ENCODE data around the gene GBA2. TPM values are rescaled to one million over a fixed set of nuclear protein-coding genes. Genes with fewer than 3 reads are reported as not detected.

Gene GBA2
- total RNA-seq, 4 donors from 2014 or later = 46.6 to 123 (median 73.5) TPM

DNA sequence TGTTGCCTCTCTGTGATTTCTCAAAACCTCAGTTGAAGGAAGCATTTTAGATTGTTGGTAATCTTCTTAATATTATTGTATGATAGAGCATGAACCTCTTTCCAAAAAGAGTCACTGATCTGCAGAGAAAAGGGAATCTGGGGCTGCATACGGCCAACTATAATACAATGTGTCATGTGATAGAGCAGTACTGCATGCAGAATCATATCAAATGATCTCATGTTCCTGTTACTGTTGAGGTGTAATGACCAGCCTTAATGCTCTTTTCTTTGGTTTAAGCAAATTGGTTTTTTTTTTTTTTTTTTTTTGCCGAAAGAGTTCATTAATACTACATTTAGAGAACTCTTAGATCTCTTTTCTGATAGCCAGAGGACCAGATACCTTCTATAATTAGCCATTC, 18.0 kb upstream of the GBA2 start:
- TF ChIP-seq EP300 (IDR thresholded peaks at IDR 0.05) = no peak
- TF ChIP-seq POLR2A (IDR thresholded peaks at IDR 0.05) = no peak
- TF ChIP-seq POLR2AphosphoS5 (IDR thresholded peaks at IDR 0.05) = no peak
- TF ChIP-seq, protein P1, sequence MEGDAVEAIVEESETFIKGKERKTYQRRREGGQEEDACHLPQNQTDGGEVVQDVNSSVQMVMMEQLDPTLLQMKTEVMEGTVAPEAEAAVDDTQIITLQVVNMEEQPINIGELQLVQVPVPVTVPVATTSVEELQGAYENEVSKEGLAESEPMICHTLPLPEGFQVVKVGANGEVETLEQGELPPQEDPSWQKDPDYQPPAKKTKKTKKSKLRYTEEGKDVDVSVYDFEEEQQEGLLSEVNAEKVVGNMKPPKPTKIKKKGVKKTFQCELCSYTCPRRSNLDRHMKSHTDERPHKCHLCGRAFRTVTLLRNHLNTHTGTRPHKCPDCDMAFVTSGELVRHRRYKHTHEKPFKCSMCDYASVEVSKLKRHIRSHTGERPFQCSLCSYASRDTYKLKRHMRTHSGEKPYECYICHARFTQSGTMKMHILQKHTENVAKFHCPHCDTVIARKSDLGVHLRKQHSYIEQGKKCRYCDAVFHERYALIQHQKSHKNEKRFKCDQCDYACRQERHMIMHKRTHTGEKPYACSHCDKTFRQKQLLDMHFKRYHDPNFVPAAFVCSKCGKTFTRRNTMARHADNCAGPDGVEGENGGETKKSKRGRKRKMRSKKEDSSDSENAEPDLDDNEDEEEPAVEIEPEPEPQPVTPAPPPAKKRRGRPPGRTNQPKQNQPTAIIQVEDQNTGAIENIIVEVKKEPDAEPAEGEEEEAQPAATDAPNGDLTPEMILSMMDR (IDR thresholded peaks at IDR 0.05) = no peak
- peaks cover 17% of the 10 kb centered on the region for H3K4me1 ChIP-seq
- WGBS = 82% methylated on average over 2 of the region's 2 CpGs
- H3K27me3 ChIP-seq = no peaks in the 10 kb centered on the region
- H3K27ac ChIP-seq = no peak overlapping the region
- DNase-seq (ENCODE audit: low spot score in 2 of 2) = no peak
- H3K4me3 ChIP-seq = no peak overlapping the region
- H3K36me3 ChIP-seq = no peaks in the 10 kb centered on the region
- H3K9me3 ChIP-seq = no peaks in the 10 kb centered on the region

DNA sequence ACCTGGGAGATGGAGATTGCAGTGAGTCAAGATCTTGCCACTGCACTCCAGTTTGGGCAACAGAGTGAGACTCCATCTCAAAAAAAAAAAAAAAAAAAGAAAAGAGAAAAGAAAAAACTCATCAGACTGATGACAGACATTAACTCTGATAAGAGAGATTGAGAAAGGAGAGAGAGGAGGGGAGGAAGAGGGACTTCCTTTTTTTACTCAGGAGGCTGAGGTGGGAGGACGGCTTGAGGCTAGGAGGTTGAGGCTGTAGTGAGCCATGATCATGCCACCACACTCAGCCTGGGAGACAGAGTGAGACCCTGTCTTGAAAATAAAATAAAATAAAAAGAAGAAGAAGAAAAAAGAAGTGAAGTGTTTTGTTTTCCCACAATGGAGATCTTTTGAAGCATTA, 14.8 kb upstream of the GBA2 start:
- H3K4me1 ChIP-seq = peaks cover 3% of the 10 kb centered on the region
- no peak overlapping the region for H3K4me3 ChIP-seq
- H3K27ac ChIP-seq = no peak overlapping the region
- DNase-seq (ENCODE audit: low spot score in 2 of 2) = no peak
- no peaks in the 10 kb centered on the region for H3K27me3 ChIP-seq
- TF ChIP-seq, protein P1 (IDR thresholded peaks at IDR 0.05) = no peak
- H3K36me3 ChIP-seq = no peaks in the 10 kb centered on the region
- no peaks in the 10 kb centered on the region for H3K9me3 ChIP-seq
- WGBS = 95% methylated on average over 1 of the region's 1 CpG

DNA sequence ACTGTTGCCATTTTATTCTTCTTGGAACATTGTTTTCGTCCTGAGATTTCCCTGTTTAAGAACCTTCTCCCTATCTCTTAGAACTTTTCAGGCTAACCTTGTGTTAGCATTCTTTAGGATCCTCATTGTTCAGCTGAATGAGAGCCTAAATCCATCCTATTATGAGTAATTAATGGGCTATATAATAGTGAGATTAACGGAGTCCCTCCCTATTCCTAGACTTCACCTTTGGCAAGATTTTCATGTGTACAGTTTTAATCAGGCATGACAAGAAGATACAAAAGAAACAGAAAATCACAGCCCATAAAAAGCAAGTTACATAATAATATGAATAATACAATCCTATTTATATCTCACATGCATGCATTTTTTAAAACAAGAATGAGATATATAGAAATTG, 14.2 kb upstream of the GBA2 start:
- Histone ChIP-seq H3K36me3 (no peaks in the 10 kb centered on the region), H3K27me3 (no peaks in the 10 kb centered on the region), H3K4me1 (peaks cover 7% of the 10 kb centered on the region), H3K4me3 (no peak overlapping the region), H3K9me3 (no peaks in the 10 kb centered on the region), H3K27ac (no peak overlapping the region)
- TF ChIP-seq, protein P1 (IDR thresholded peaks at IDR 0.05) = no peak
- TF ChIP-seq EP300 (IDR thresholded peaks at IDR 0.05) = no peak
- no peak for TF ChIP-seq POLR2AphosphoS5 (IDR thresholded peaks at IDR 0.05)
- no peak for TF ChIP-seq POLR2A (IDR thresholded peaks at IDR 0.05)
- DNase-seq (ENCODE audit: low spot score in 2 of 2) = no peak
- whole genome bisulfite sequencing = 73% methylated on average over 2 of the region's 2 CpGs

DNA sequence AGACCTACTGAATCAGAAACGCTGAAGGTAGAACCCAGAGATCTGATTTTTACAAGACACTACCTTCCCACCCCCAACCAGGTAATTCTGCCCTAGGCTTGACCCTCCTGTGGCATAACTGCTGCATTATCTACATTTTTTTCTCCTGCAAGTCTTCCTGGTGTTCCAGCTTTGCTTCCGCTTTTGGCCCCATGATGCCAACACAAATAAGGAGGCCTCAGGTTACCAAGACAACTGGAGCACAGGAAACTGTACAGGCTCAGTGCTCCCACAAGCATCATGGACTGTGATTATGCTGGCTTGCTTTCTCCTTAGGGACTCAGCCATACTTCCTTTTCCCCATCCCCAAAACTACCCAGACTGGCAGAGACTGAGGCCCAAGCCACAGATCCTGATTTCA, 11.6 kb upstream of the GBA2 start:
- peaks cover 32% of the 10 kb centered on the region for H3K4me1 ChIP-seq
- H3K36me3 ChIP-seq = no peaks in the 10 kb centered on the region
- no peak for TF ChIP-seq POLR2A (IDR thresholded peaks at IDR 0.05)
- TF ChIP-seq, protein P1 (IDR thresholded peaks at IDR 0.05) = no peak
- WGBS = 74% methylated on average over 2 of the region's 2 CpGs
- DNase-seq (ENCODE audit: low spot score in 2 of 2) = no peak
- no peaks in the 10 kb centered on the region for H3K9me3 ChIP-seq
- H3K27me3 ChIP-seq = no peaks in the 10 kb centered on the region
- no peak overlapping the region for H3K4me3 ChIP-seq
- H3K27ac ChIP-seq = no peak overlapping the region

DNA sequence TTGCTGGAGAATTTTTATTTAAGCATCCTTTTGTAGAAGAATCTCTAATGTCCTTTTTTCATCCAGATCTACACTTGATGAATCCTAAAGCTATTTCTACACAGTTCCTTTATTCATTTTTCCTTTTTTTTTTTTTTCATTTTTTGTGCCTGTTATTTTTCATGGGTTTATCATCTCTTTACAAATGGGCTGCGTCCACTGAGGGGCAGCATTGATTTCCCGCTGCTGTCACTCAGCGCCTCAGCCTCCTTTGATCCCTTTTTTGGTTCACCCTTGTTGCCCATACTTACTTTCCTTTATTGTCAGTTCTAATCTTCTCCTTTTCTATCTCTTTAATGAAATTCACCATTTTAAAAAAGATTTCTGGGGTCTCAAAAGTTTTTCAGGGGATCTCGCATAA, 10.8 kb upstream of the GBA2 start:
- Histone ChIP-seq H3K4me3 (no peak overlapping the region), H3K9me3 (no peaks in the 10 kb centered on the region), H3K36me3 (peaks cover 3% of the 10 kb centered on the region), H3K27me3 (no peaks in the 10 kb centered on the region), H3K4me1 (peaks cover 32% of the 10 kb centered on the region), H3K27ac (no peak overlapping the region)
- no peak for DNase-seq (ENCODE audit: low spot score in 2 of 2)
- TF ChIP-seq POLR2A (IDR thresholded peaks at IDR 0.05) (no peak), EP300 (IDR thresholded peaks at IDR 0.05) (no peak), POLR2AphosphoS5 (IDR thresholded peaks at IDR 0.05) (no peak)
- TF ChIP-seq, protein P1 (IDR thresholded peaks at IDR 0.05) = no peak
- WGBS = 92% methylated on average over 4 of the region's 4 CpGs

Data from suprapubic skin (tissue), 4 donors.